ENCODE measurements around the gene FBXL19.

GRCh38 chr16:30907064-30907463 lies 16.3 kb upstream of the FBXL19 start:
- TF ChIP-seq, protein P1, sequence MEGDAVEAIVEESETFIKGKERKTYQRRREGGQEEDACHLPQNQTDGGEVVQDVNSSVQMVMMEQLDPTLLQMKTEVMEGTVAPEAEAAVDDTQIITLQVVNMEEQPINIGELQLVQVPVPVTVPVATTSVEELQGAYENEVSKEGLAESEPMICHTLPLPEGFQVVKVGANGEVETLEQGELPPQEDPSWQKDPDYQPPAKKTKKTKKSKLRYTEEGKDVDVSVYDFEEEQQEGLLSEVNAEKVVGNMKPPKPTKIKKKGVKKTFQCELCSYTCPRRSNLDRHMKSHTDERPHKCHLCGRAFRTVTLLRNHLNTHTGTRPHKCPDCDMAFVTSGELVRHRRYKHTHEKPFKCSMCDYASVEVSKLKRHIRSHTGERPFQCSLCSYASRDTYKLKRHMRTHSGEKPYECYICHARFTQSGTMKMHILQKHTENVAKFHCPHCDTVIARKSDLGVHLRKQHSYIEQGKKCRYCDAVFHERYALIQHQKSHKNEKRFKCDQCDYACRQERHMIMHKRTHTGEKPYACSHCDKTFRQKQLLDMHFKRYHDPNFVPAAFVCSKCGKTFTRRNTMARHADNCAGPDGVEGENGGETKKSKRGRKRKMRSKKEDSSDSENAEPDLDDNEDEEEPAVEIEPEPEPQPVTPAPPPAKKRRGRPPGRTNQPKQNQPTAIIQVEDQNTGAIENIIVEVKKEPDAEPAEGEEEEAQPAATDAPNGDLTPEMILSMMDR (IDR thresholded peaks at IDR 0.05; ENCODE audit: insufficient read depth, low read length, poor library complexity, severe bottlenecking), result no peak
- TF ChIP-seq EZH2phosphoT487 (conservative IDR thresholded peaks at IDR 0.05; ENCODE audit: low read length), result no peak

All from SU-DHL-6 (cell line).